22Rv1 (cell line): ENCODE data around the gene YTHDF2.

Experiments
- CTCF ChIP-seq: fragments of 450-650 bp; IDR thresholded peaks from 2 replicates; pipeline ENCODE4 v1.5.1; 2017; ENCODE audit warnings: mild to moderate bottlenecking
- ZFX ChIP-seq: fragments of 450-650 bp; IDR thresholded peaks from 2 replicates; pipeline ENCODE4 v1.6.1; 2017; ENCODE audit warnings: antibody characterized with exemption, borderline replicate concordance

- TF ChIP-seq CTCF (no peak), ZFX (no peak)
These were observed 70.3 kb downstream of the YTHDF2 start for GRCh38 chr1:28807046-28807445.
